ENCODE measurements around the gene MYO19.
"Not testable (repeated sequence)": the region's sequence is repeated elsewhere in the genome, so short reads cannot be mapped to it uniquely, and the experiment has no call there.

The MYO19 gene

GRCh38 chr17:36527621-36528250 lies 6.9 kb downstream of the MYO19 start:
- no peak for FAIRE-seq

- FAIRE-seq, result no peak
These were observed 8.8 kb downstream of the MYO19 start for GRCh38 chr17:36525888-36526287.

- no peak for FAIRE-seq
These were observed 9.6 kb downstream of the MYO19 start for GRCh38 chr17:36525113-36525512.

GRCh38 chr17:36524428-36524876 lies 10.2 kb downstream of the MYO19 start:
- FAIRE-seq, result no peak

GRCh38 chr17:36523113-36523512 lies 11.6 kb downstream of the MYO19 start:
- FAIRE-seq, result no peak

- FAIRE-seq, result no peak
These were observed 18.8 kb downstream of the MYO19 start for GRCh38 chr17:36515837-36516236.

- no peak for FAIRE-seq
These were observed 19.8 kb downstream of the MYO19 start for GRCh38 chr17:36514856-36515255.

- no peak for FAIRE-seq
These were observed 22.0 kb downstream of the MYO19 start for GRCh38 chr17:36512641-36513040.

GRCh38 chr17:36511216-36511615 lies 23.5 kb downstream of the MYO19 start:
- no peak for FAIRE-seq

- FAIRE-seq, result no peak
These were observed 24.0 kb downstream of the MYO19 start for GRCh38 chr17:36510636-36511035.

- FAIRE-seq, result no peak
These were observed 25.2 kb downstream of the MYO19 start for GRCh38 chr17:36509272-36509985.

GRCh38 chr17:36508439-36508838 lies 26.2 kb downstream of the MYO19 start:
- not testable (repeated sequence) for FAIRE-seq

- no peak for FAIRE-seq
These were observed 27.4 kb downstream of the MYO19 start for GRCh38 chr17:36507266-36507665.

- FAIRE-seq, result no peak
These were observed 27.8 kb downstream of the MYO19 start for GRCh38 chr17:36506831-36507230.

GRCh38 chr17:36506249-36506826 lies 28.3 kb downstream of the MYO19 start:
- no peak for FAIRE-seq

- no peak for FAIRE-seq
These were observed 29.5 kb downstream of the MYO19 start for GRCh38 chr17:36505171-36505570.

GRCh38 chr17:36504156-36504545 lies 30.5 kb downstream of the MYO19 start:
- no peak for FAIRE-seq

- no peak for FAIRE-seq
These were observed 31.1 kb downstream of the MYO19 start for GRCh38 chr17:36503456-36504155.

GRCh38 chr17:36501963-36502362 lies 32.7 kb downstream of the MYO19 start:
- no peak for FAIRE-seq

GRCh38 chr17:36501351-36501750 lies 33.3 kb downstream of the MYO19 start:
- FAIRE-seq, result no peak

GRCh38 chr17:36500745-36501225 lies 33.9 kb downstream of the MYO19 start:
- no peak for FAIRE-seq

GRCh38 chr17:36498560-36499300 lies 35.9 kb downstream of the MYO19 start:
- FAIRE-seq, result no peak

GRCh38 chr17:36498155-36498554 lies 36.5 kb downstream of the MYO19 start:
- no peak for FAIRE-seq
